HPDE6-E6E7 (cell line): Measurements from ENCODE around the gene MPP4.
"Not testable (repeated sequence)": the region's sequence is repeated elsewhere in the genome, so short reads cannot be mapped to it uniquely, and the experiment has no call there.

Experiments
- DNase-seq: peaks from one replicate; pipeline ENCODE4 v3.0.0; 2011; ENCODE audit warnings: missing footprints; ENCODE audit errors: extremely low spot score

Gene MPP4

GRCh38 chr2:201674298-201674697 is 24.1 kb downstream of the MPP4 start:
- DNase-seq, result no peak

DNA sequence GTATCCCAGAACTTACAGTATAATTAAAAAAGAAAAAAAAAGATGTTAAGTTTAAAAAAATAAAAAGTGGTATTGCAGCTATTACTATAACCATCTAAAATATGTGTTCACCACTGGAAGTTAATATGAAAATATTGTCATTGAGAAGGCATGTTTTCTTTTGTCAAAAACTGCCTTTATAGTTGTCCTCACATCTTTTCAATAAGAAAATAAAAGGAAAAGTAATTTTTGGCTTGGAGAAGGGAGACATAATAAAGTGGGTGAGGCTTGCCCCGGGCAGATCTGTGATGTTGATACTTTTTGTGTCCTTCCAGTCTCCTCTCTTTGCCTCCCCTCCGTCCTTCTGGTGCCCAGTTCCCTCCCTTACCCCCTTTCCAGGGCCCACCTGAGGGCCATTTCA is 24.9 kb downstream of the MPP4 start:
- DNase-seq, result no peak

GRCh38 chr2:201671205-201671604 is 27.2 kb downstream of the MPP4 start:
- DNase-seq, result not testable (repeated sequence)

GRCh38 chr2:201669865-201670264 is 28.6 kb downstream of the MPP4 start:
- DNase-seq, result no peak

GRCh38 chr2:201668402-201668910 is 30.0 kb downstream of the MPP4 start:
- no peak for DNase-seq

DNA sequence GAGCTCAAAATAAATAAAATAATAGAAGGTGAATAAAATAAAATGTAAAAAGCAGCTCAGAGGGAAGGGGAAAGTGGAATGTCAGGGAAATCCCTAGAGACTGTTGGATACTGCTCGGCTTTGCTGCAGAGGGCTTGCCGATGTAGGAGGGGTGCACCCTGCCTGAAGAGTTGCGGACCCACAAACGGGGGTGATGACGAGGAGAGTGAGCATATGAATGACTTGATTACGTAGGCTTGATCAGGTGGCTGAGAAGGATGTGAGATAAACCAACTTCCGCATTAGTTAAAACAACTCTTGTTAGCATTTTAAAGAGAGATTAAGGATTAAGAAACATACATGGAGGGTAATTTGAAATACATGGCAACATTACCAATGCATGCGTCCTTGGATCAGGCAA is 34.1 kb downstream of the MPP4 start:
- no peak for DNase-seq

GRCh38 chr2:201661366-201661765 is 37.1 kb downstream of the MPP4 start:
- DNase-seq, result no peak

DNA sequence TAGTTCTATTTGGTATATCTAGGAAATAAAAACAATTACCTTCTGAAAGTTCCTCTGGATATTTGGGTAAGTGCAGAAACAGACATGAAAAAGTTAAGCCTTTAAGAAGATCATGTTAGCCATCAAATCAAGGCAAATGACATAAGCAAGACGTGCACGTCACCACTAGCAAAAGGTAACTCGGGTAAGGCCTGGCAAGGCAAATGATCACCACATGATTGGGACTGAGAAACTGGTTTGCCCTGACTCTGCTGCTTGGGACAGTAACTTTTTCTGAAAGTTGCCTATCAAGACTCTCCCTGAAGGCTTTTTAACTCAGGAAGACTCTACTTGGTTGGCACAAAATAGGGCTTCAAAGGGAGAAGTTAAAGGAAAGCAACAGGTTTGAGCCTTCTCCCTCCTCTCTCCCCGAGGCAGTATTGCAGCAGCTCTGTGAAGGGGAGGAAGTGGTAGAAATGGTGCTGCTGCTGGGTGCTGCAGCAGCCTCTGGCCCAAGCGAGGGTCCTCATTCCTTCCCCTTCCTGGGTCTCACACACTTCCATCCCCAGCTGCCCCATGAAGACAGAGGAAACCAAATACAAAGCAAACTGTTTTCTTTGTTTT is 38.0 kb downstream of the MPP4 start:
- DNase-seq, result no peak

DNA sequence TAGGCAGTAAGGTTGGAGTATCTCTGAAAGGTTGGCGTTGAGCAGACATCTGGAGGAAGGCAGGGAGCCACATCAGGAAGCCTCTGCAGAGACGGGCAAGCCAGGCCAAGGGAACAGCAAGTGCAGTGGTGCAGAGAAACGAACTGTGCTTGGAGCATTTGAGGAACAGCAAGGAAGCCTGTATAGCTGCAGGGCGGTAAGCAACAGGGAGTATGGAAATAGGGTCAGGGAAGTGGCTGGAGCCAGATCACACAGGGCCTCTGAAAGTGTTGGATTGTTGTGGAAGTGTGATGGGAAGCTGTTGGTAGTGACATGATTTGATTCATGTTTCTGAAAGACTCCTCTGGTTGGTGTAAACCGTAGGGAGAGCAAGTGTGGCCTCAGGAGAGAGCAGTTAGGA is 41.7 kb downstream of the MPP4 start:
- no peak for DNase-seq

GRCh38 chr2:201656102-201656501 is 42.3 kb downstream of the MPP4 start:
- no peak for DNase-seq

DNA sequence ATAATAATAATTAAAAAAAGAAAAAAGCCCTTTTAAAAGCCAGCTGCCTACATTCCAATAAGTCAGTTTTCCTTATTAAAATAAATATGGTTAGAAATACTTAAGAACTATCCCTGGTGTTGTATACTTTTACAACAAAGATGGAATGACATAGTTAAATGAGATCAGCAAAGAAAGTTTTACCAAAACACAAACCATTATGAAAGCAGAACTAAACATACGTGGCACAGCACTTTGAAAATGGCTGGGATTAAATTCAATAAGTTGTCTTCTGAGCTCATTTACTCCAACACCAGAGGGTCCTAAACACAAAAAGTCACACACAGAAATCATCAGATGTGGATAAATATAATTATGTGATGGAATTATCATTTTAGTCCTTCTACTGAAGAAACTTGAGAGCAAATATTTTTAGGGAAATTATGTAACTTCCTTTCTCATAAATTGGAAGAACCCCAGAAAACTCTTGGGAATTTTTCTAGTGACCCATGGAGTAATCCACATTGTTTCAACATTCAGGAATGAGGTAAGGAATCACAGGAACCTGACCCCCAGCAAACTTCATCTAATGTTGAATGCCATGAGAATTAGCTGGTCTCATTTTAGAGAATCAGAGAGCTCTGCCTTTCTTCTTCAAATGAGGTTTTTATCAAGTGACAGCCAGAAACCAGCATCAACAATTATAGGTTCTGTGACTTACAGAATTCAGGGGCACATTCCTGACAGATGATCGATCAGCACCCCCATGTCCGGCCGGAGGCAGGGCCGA is 43.6 kb downstream of the MPP4 start:
- no peak for DNase-seq

- no peak for DNase-seq
Observed at GRCh38 chr2:201653221-201653620, 45.2 kb downstream of the MPP4 start.

- DNase-seq, result no peak
Observed at GRCh38 chr2:201649442-201649841, 49.0 kb downstream of the MPP4 start.

GRCh38 chr2:201647431-201647830 is 51.0 kb downstream of the MPP4 start:
- no peak for DNase-seq

- no peak for DNase-seq
Observed at GRCh38 chr2:201644001-201644400, 54.4 kb downstream of the MPP4 start.

DNA sequence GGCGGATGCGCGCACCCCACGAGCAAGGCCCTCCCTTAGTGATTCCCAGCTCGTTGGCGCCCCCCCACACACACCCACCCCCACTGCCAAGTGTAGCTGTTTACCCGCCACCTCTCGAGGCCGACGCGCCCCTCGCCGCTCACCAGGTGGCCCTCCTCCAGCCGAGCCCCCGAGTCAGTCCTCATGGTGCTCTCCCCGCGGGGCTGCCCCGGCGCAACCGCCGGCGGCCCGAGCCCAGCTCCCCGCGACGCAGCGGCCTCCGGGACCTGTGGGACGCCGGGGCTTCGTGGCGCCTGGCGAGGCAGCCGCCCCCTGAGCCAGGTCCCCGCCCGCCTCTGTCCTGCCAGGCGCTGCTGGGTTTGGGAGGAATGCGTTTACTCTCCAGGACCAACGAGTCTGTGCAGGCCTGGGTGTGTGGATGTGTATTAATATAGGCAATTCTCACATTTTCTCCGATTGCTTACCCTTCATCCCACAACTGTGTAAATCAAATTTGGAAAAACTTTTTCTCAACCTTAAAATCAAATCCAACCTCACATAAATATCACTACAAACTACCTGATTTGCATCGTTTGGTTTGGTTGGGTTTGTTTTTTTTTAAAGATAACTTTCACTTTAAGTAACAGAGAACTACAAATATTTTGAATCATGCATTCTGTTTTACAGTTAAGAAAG is 55.1 kb downstream of the MPP4 start, which contains the start of gene TMEM237:
Gene TMEM237 (minus strand): TSS at position 288 of the 675 bp plus-strand sequence. CDS start 103 bp downstream, at position 185.
- DNase-seq, result peak; percentile 49

DNA sequence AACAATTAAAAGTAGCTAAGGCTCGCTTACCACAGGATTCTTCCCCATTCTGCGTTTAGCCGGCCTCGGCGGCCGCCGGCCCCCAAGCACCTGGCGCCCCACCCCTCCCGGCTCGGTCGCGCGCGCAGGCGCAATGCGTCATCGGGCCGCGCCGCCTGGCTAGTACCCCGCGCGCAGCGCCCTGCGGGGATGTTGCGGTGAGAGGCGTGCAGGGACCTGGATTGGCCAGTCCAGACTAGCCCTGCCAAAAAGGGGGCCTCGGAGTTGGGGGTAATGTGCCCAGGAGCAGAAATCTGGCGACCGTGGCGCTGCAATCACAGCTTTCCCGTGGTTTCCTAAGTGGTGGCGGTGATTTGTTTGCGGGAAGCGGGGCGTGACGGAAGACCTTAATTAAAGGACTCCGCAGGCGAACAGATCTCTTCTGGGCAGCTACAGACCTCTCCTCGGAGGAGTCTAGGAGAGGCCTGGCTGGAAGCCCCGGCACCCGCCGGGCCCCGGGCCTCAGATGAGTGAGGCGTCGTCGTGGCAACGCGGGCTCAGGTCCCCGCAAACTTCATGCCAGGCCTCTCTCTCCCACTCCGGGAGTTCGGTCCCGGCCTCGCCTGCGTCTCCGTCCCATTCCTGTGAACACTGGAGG is 55.7 kb downstream of the MPP4 start:
- DNase-seq, result peak; percentile 78

DNA sequence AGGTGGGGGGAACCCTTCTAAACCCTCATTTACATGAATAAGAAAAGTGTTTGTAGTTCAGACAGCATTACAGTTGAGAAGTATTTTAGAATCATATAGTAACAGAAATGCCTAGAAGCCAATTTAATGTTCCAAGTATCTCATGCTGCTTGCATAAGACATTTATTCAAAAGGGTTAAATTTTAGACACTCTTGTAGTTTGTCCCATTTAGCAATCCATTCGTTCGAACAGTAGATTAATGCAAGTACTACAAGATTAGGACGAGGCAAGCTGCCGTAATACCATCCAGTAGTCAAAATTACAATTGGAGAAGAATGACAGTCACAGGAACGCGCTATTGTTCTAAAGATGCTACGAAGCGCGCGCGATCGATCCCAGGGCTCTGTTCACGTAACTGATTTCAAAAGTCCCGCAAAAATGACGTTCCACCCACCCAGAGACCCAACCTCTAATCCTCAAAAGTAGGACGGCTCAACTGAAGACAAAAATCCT is 56.3 kb downstream of the MPP4 start:
- DNase-seq, result no peak

- DNase-seq, result no peak
Observed at GRCh38 chr2:201639205-201639604, 59.2 kb downstream of the MPP4 start.

GRCh38 chr2:201638326-201638725 is 60.1 kb downstream of the MPP4 start:
- DNase-seq, result no peak

- no peak for DNase-seq
Observed at GRCh38 chr2:201633661-201634249, 64.7 kb downstream of the MPP4 start.

DNA sequence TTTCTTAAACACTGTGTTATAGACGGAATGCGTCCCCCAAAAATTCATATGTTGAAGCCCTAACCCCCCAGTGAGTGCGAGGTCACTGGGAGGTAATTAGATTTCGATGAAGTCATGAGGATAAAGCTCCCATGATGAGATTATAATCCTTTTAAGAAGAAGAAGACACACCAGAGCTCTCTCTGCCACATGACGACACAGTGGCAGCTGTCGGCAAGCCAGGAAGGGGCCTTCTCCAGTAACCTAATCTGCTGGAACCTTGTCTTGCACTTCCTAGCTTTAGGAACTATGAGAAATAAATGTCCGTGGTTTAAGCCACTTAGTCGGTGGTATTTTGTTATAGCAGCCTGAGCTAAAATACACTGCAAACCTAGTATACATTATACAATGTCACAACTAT is 67.4 kb downstream of the MPP4 start:
- DNase-seq, result no peak
